IPS DF 4.7 (cell line): Measurements from ENCODE around the gene SWAP70.
"Not testable (repeated sequence)": the region's sequence is repeated elsewhere in the genome, so short reads cannot be mapped to it uniquely, and the experiment has no call there.

Experiments used
- DNase-seq: peaks from one replicate; pipeline ENCODE4 v3.0.0-alpha.2; 2013; ENCODE audit warnings: low spot score; ENCODE audit errors: extremely low read depth

Gene SWAP70

GRCh38 chr11:9691865-9692264, 28.0 kb downstream of the SWAP70 start:
- no peak for DNase-seq

- DNase-seq = no peak
Observed at GRCh38 chr11:9692691-9693090, 28.8 kb downstream of the SWAP70 start.

GRCh38 chr11:9693801-9694553, 30.1 kb downstream of the SWAP70 start:
- DNase-seq = no peak

DNA sequence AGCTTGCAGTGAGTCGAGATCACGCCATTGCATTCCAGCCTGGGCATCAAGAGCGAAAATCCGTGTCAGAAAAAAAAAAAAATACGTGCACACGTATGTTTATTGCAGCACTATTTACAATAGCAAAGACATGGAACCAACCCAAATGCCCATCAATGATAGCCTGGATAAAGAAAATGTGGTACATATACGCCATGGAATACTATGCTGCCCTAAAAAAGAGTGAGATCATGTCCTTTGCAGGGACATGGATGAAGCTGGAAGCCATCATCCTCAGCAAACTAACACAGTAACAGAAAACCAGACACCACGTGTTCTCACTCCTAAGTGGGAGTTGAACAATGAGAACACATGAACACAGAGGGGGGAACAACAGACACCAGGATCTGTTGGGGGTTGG, 31.4 kb downstream of the SWAP70 start:
- not testable (repeated sequence) for DNase-seq

DNA sequence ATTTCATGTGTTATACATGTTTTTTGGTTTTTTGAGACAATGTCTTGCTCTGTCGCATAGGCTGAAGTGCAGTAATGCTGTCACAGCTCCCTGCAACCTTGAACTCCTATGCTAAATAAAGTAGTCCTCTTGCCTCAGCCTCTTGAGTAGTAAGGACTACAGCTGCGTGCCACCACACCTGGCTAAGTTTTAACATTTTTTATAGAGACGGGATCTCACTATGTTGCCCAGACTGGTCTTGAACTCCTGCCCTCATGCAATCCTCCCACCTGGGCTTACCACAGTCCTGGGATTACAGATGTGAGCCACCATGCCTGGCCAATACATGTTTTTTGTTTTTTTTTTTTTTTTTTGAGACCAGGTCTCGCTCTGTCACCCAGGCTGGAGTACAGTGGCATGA, 33.9 kb downstream of the SWAP70 start:
- no peak for DNase-seq

- no peak for DNase-seq
Observed at GRCh38 chr11:9700105-9700801, 36.4 kb downstream of the SWAP70 start.

DNA sequence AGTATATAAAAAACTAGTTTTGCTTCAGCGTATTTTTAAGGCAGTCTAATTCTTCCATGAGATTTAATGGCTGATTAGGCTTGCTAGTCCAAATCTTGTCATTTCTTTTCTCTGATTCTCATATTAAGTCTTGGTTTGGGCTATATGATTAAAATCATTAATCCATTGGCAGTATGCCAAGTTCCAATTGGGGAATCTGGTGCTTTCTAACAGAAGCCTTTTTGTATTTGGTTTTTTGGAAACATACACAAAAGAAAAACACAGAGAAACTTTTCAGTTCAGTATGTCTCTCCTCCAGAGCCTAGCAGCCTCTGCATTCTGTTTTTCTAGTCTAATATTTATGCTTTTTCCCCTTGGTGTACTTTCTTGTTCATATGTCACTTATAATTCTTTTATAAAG, 37.9 kb downstream of the SWAP70 start:
- DNase-seq = no peak

DNA sequence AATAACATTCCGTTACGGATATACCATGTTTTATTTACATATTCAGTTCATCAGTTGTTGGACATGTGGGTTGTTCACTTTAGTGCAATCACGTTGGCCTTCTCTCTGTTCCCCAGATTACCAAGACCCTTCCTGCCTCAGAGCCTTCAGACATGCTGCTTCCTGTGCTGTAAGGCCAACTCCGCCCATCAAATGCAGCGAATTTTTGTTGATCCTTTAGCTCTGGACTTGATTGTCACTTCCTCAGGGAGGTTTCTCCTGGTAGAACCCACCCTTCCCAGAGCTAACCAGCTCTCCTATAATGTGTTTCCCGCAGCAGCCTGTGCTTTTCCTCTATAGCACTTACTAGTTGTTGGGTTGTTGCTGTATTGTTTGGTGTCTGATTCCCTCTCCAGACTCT, 39.4 kb downstream of the SWAP70 start:
- no peak for DNase-seq

GRCh38 chr11:9704037-9704436, 40.2 kb downstream of the SWAP70 start:
- DNase-seq = no peak

GRCh38 chr11:9704620-9705019, 40.7 kb downstream of the SWAP70 start:
- no peak for DNase-seq

DNA sequence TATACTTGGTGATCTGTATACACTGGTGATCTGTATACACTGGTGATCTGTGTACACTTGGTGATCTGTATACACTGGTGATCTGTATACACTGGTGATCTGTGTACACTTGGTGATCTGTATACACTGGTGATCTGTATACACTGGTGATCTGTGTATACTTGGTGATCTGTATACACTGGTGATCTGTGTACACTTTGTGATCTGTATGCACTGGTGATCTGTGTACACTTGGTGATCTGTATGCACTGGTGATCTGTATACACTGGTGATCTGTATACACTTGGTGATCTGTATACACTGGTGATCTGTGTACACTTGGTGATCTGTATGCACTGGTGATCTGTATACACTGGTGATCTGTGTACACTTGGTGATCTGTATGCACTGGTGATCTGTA, 41.5 kb downstream of the SWAP70 start:
- not testable (repeated sequence) for DNase-seq

- DNase-seq = no peak
Observed at GRCh38 chr11:9708544-9708943, 44.7 kb downstream of the SWAP70 start.

DNA sequence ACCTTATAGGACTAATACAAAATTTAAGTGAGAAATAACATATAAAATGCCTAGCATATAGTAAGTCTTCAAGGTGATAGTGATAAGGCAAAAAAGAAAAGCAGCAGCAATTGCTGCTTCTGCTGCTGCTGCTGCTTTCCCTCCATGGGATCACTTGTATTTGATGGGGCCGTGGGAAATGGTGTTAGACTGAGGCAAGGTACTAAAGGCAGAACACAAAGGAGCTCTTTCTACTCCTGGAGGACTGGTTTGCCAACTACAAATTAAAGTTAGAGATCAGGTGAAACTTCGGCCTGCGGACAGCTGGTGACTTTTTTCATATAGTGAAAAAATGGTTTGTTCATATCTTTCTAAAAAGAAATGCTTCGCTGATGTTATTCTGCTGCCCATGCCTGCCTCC, 46.3 kb downstream of the SWAP70 start:
- no peak for DNase-seq

DNA sequence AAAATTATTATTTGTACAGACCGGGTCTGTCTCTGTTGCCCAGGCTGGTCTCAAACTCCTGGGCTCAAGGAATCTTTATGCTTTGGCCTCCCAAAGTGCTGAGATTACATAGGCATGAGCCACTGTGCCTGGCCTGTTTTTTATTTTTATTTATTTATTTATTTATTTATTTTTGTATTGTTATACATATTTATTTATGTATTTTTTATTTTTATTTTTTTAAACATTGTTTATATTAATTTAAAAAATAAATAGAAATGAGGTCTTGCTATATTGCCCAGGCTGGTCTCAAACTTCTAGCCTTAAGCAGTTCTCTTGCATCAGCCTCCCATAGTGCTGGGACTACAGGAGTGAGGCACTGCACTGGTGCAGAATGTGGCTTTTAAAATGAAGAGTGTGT, 47.0 kb downstream of the SWAP70 start:
- DNase-seq = no peak

GRCh38 chr11:9711454-9712307, 47.8 kb downstream of the SWAP70 start:
- DNase-seq = no peak

- DNase-seq = no peak
Observed at GRCh38 chr11:9714272-9714940, 50.5 kb downstream of the SWAP70 start.

DNA sequence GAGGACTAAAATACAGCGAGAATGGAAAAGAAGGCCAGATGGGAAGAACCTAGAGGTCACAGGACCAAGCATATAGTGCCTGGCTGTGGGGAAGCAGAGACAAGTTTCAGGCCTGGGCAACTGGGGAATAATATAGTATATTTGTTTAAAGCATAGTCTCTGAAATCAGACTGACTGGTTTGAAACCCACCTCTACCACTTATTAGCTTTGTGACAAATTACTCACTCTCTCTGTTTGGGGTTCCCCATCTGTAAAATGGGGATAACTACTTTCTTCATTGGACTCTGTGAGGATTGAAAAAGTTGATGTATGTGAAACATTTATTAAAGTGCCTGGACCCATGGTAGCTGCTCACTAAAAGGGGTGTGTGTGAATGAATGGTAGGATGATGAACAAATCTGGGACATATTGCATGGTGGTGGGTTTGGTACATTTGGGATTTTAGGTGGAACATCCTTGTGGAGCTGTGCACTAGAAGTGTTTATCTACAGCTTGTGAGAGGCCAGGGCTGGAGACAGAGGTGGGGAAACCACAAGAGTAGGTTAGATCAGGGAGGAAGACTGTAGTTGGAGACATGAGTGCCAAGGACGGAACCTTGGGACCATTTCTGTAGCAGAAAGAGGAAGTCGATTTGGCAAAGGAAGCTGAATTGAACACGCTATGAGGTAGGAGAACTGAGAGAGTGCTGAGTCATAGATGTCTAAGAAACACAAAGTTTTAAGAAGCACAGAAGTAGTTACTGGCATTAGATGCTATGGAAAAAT, 52.6 kb downstream of the SWAP70 start:
- DNase-seq = no peak

DNA sequence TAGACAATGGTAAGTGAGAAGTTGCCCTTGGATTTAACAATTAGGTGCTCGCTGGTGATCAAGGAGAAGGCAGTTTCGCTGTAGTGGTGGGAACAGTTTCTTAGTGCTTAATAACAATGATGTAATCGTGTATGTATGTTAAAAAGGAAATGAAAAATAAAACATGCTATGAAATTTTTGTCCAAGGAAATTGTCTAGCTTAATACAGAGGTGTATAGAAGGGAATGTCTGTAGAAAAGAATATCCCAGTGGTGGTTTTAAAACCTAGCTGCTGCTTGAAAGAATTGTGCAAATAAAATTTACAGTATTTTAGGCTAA, 53.1 kb downstream of the SWAP70 start:
- no peak for DNase-seq

DNA sequence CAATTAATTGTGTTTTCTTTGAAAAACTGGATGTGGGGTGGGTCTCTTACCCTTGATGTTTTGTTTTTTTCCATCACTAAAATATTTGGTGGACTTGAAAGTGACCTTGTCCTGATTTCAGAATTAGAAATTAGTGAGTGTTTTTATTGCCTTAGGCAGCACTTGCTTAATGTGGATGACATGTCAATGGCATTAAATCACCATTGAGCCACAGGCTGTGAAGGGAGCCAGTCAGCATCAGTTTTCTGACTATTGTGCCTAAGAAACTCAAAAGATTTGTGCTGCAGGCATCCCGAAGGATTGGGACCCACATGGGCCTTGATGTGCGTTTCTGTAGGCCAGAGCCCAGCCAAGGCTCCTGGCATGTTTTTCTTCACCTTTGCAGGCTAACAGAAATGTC, 53.8 kb downstream of the SWAP70 start:
- DNase-seq = no peak

DNA sequence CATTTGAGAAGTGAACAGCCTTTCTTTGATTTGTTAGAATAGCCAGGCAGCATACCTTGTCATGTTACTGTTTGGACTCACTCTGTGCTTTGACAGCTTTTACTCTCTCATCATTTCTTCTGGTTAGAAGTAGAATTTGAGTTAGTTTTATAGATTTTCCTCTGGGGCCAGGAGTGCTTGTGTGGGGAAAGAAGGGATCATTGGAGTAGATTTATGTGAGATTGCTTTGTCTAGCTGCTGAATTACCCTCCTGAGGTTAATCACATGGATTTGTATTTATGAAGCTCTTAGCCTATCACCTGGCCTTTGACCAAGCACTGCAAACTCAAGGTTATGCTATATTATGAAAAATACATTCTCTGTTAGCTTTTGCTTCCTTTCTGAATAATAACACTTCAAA, 54.3 kb downstream of the SWAP70 start:
- no peak for DNase-seq
